ENCODE data around the gene KIF1B. TPM values are rescaled to one million over a fixed set of nuclear protein-coding genes. Genes with fewer than 3 reads are reported as not detected.

The KIF1B gene
- total and polyA plus RNA-seq, 4 donors = 8.4 to 40.9 (median 8.9) TPM

GRCh38 chr1:10225573-10225972 is 15.2 kb downstream of the KIF1B start:
- no peak overlapping the region for H3K9ac ChIP-seq (ENCODE audit: low read depth in 1 of 2, low read length in 2 of 2)
- no peak for TF ChIP-seq EGR1 (IDR thresholded peaks at IDR 0.05; ENCODE audit: low read depth in 2 of 2)
- no peak for TF ChIP-seq FOXA1 (IDR thresholded peaks at IDR 0.05)
- no peak for TF ChIP-seq JUND (IDR thresholded peaks at IDR 0.05)
- no peak for TF ChIP-seq ATF3 (IDR thresholded peaks at IDR 0.05)
- no peak for TF ChIP-seq RXRA (IDR thresholded peaks at IDR 0.05)
- TF ChIP-seq REST (IDR thresholded peaks at IDR 0.05) = no peak
- TF ChIP-seq HNF4G (IDR thresholded peaks at IDR 0.05) = no peak
- no peak for TF ChIP-seq ZBTB33 (IDR thresholded peaks at IDR 0.05)
- no peak for TF ChIP-seq GABPA (IDR thresholded peaks at IDR 0.05 in 1 of 2, conservative IDR thresholded peaks at IDR 0.05 in 1 of 2)
- TF ChIP-seq TAF1 (conservative IDR thresholded peaks at IDR 0.05) = no peak
- no peak for TF ChIP-seq RAD21 (IDR thresholded peaks at IDR 0.05)
- TF ChIP-seq HNF4A (conservative IDR thresholded peaks at IDR 0.05) = no peak
- no peak for TF ChIP-seq CTCF (IDR thresholded peaks at IDR 0.05; ENCODE audit: low read depth, low read length, missing input control)
- no peaks in the 10 kb centered on the region for H3K36me3 ChIP-seq (ENCODE audit: control insufficient read depth in 4 of 4, insufficient read depth in 3 of 4, low read depth in 1 of 4, low read length in 3 of 4)
- H3K9me3 ChIP-seq (ENCODE audit: control insufficient read depth in 4 of 4, low read length in 3 of 4) = no peaks in the 10 kb centered on the region
- H3K27me3 ChIP-seq (ENCODE audit: control insufficient read depth in 4 of 4, insufficient read depth in 4 of 4, low read length in 3 of 4) = no peaks in the 10 kb centered on the region
- DNase-seq (ENCODE audit: low spot score) = no peak
- 91% methylated on average over 1 of the region's 1 CpG for WGBS
- peaks cover 0 to 2% (median under 1%) of the 10 kb centered on the region in 4 donors for H3K4me1 ChIP-seq (ENCODE audit: control insufficient read depth in 4 of 4, insufficient read depth in 4 of 4, low read length in 3 of 4)
- no peak overlapping the region for H3K27ac ChIP-seq (ENCODE audit: low read depth in 1 of 2, low read length in 2 of 2)
- no peak overlapping the region for H3K4me3 ChIP-seq (ENCODE audit: low read depth in 1 of 3, low read length in 3 of 3)

GRCh38 chr1:10228528-10228927 is 18.2 kb downstream of the KIF1B start:
- no peak for DNase-seq (ENCODE audit: low spot score)
- 92% methylated on average over 2 of the region's 2 CpGs for WGBS
- Histone ChIP-seq H3K27ac (ENCODE audit: low read depth in 1 of 2, low read length in 2 of 2) (no peak overlapping the region), H3K27me3 (ENCODE audit: control insufficient read depth in 4 of 4, insufficient read depth in 4 of 4, low read length in 3 of 4) (no peaks in the 10 kb centered on the region), H3K4me3 (ENCODE audit: low read depth in 1 of 3, low read length in 3 of 3) (no peak overlapping the region), H3K4me1 (ENCODE audit: control insufficient read depth in 4 of 4, insufficient read depth in 4 of 4, low read length in 3 of 4) (peaks cover 0 to 2% (median under 1%) of the 10 kb centered on the region in 4 donors), H3K9ac (ENCODE audit: low read depth in 1 of 2, low read length in 2 of 2) (no peak overlapping the region), H3K36me3 (ENCODE audit: control insufficient read depth in 4 of 4, insufficient read depth in 3 of 4, low read depth in 1 of 4, low read length in 3 of 4) (peaks cover 0 to 1% (median 0%) of the 10 kb centered on the region in 4 donors), H3K9me3 (ENCODE audit: control insufficient read depth in 4 of 4, low read length in 3 of 4) (no peaks in the 10 kb centered on the region)
- TF ChIP-seq SP1 (IDR thresholded peaks at IDR 0.05) = no peak
- TF ChIP-seq ATF3 (IDR thresholded peaks at IDR 0.05) = no peak
- TF ChIP-seq HNF4A (conservative IDR thresholded peaks at IDR 0.05) = peak in 1 of 2 donors; percentile 6
- TF ChIP-seq EGR1 (IDR thresholded peaks at IDR 0.05; ENCODE audit: low read depth in 2 of 2) = no peak
- no peak for TF ChIP-seq RXRA (IDR thresholded peaks at IDR 0.05)

All from liver (tissue), 9 donors.